SK-N-SH treated with all-trans-retinoic acid at 6 μM for 48 hours (cell line): ENCODE results near the gene KNDC1.

Source experiments
- CREB5 ChIP-seq: fragments of 250-450 bp; sonication (Bioruptor Pico); IDR thresholded peaks from 2 replicates; pipeline ENCODE4 v1.5.1; 2020; ENCODE audit warnings: low read depth, mild to moderate bottlenecking, moderate library complexity
- CSDC2 ChIP-seq: fragments of 250-450 bp; sonication (Bioruptor Pico); IDR thresholded peaks from 2 replicates; pipeline ENCODE4 v1.5.0; 2020; ENCODE audit warnings: mild to moderate bottlenecking, moderate library complexity
- CSRNP3 ChIP-seq: fragments of 250-450 bp; sonication (Bioruptor Pico); IDR thresholded peaks from 2 replicates; pipeline ENCODE4 v1.5.1; 2021; ENCODE audit warnings: mild to moderate bottlenecking, moderate library complexity
- ESRRG ChIP-seq: fragments of 250-450 bp; sonication (Bioruptor Pico); IDR thresholded peaks from 2 replicates; pipeline ENCODE4 v1.6.1; 2021; ENCODE audit warnings: mild to moderate bottlenecking
- PATZ1 ChIP-seq: fragments of 250-450 bp; sonication (Bioruptor Pico); IDR thresholded peaks from 2 replicates; pipeline ENCODE4 v1.8.0; 2020; ENCODE audit warnings: mild to moderate bottlenecking, moderate library complexity, borderline replicate concordance
- POU6F1 ChIP-seq: fragments of 250-450 bp; sonication (Bioruptor Pico); IDR thresholded peaks from 2 replicates; pipeline ENCODE4 v1.8.0; 2021; ENCODE audit warnings: low read depth, mild to moderate bottlenecking, moderate library complexity, borderline replicate concordance
- PPARA ChIP-seq: fragments of 250-450 bp; sonication (Bioruptor Pico); IDR thresholded peaks from 2 replicates; pipeline ENCODE4 v1.5.0; 2020; ENCODE audit warnings: mild to moderate bottlenecking, borderline replicate concordance
- RARB ChIP-seq: fragments of 250-450 bp; sonication (Bioruptor Pico); IDR thresholded peaks from 2 replicates; pipeline ENCODE4 v1.8.0; 2021; ENCODE audit warnings: mild to moderate bottlenecking, moderate library complexity
- ZC3H10 ChIP-seq: fragments of 250-450 bp; sonication (Bioruptor Pico); IDR thresholded peaks from 2 replicates; pipeline ENCODE4 v1.5.1; 2021; ENCODE audit warnings: mild to moderate bottlenecking, moderate library complexity
- ZFP3 ChIP-seq: fragments of 250-450 bp; sonication (Bioruptor Pico); IDR thresholded peaks from 2 replicates; pipeline ENCODE4 v1.5.0; 2020; ENCODE audit warnings: mild to moderate bottlenecking, moderate library complexity
- ZFP30 ChIP-seq: fragments of 450-650 bp; formaldehyde crosslinking; IDR thresholded peaks from 2 replicates; pipeline ENCODE4 v1.5.0; 2022; ENCODE audit warnings: mild to moderate bottlenecking, moderate library complexity
- ZNF8 ChIP-seq: fragments of 450-650 bp; formaldehyde crosslinking; IDR thresholded peaks from 2 replicates; pipeline ENCODE4 v1.5.0; 2020; ENCODE audit warnings: mild to moderate bottlenecking, moderate library complexity

- TF ChIP-seq POU6F1 (CRISPR knock-in tag) (no peak), PATZ1 (CRISPR knock-in tag) (no peak), ZFP30 (CRISPR knock-in tag) (no peak), ESRRG (CRISPR knock-in tag) (no peak), CSRNP3 (no peak), RARB (CRISPR knock-in tag) (no peak), ZNF8 (CRISPR knock-in tag) (no peak), CREB5 (CRISPR knock-in tag) (no peak), ZC3H10 (CRISPR knock-in tag) (no peak), CSDC2 (CRISPR knock-in tag) (no peak), ZFP3 (CRISPR knock-in tag) (no peak), PPARA (CRISPR knock-in tag) (no peak)
Observed at GRCh38 chr10:133114726-133115452, 45.1 kb upstream of the KNDC1 start.
